ENCODE measurements around the gene TNP2.
"Not testable (repeated sequence)": the region's sequence is repeated elsewhere in the genome, so short reads cannot be mapped to it uniquely, and the experiment has no call there.

The TNP2 gene

DNA sequence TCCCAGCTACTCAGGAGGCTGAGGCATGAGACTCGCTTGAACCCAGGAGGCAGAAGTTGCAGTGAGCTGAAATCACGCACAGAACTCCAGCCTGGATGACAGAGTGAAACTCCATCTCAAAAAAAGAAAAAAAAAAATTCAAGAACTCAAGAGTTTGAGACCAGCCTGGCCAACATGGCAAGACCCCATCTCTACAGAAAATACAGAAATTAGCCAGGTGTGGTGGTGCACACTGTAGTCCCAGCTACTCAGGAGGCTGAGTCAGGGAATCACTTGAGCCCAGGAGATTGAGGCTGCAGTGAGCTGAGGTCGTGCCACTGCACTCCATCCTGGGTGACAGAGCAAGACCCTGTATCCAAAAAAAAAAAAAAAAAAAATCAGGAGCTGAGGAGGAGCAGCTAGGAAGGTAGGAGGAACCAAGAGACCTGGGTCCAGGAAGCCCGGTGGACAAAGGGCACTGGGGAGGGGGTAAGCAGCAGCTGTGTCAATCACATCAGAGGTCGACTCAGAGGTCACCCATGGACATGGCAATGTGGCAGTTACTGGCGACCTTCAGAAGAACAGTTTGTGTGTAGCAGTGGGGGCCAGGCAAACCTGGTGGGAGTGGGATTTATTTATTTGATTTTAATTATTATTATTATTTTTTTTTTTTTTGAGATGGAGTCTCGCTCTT, 23.1 kb upstream of the TNP2 start:
- H3K27me3 Mint-ChIP-seq: no peaks in the 10 kb centered on the region
- no peak overlapping the region for H3K27ac Mint-ChIP-seq

DNA sequence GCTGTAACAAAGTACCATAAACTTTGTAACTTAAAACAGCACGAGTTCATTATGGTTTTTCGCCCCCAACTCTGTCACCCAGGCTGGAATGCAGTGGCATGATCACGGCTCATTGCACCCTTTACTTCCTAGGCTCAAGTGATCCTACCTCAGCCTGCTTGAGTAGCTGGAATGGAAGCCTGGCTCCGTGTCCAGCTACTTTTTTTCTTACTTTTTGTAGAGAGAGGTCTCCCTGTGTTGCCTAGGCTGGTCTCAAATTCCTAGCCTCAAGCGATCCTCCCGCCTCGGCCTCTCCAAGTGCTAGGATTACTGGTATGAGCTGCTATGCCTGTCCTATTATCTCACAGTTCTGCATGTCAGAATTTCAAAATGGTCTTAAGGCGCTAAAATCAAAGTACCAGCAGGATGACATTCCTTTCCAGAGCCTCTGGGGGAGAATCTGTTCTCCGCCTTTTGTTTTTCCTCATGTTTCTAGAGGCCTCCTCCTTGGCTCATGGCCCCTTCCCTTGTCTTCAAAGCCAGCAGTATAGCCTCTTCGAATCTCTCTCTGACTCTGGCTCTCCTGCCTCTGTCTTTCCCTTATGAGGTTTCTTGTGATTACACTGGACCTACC, 22.1 kb upstream of the TNP2 start:
- Mint-ChIP-seq H3K36me3 (peaks cover 2% of the 10 kb centered on the region), H3K9me3 (ENCODE audit: low read depth) (no peaks in the 10 kb centered on the region), H3K4me1 (ENCODE audit: low read depth) (peaks cover 21% of the 10 kb centered on the region), H3K27ac (no peak overlapping the region), H3K27me3 (no peaks in the 10 kb centered on the region), H3K4me3 (no peak overlapping the region)

More for the DNA sequence above, 23.1 kb upstream of the TNP2 start:
- H3K36me3 Mint-ChIP-seq: peaks cover 2% of the 10 kb centered on the region
- peaks cover 26% of the 10 kb centered on the region for H3K4me1 Mint-ChIP-seq (ENCODE audit: low read depth)
- no peak overlapping the region for H3K4me3 Mint-ChIP-seq
- H3K9me3 Mint-ChIP-seq (ENCODE audit: low read depth): no peaks in the 10 kb centered on the region

GRCh38 chr16:11290102-11290893, 21.2 kb upstream of the TNP2 start:
- H3K9me3 Mint-ChIP-seq (ENCODE audit: low read depth): no peaks in the 10 kb centered on the region
- H3K36me3 Mint-ChIP-seq: peaks cover 2% of the 10 kb centered on the region
- no peak overlapping the region for H3K4me3 Mint-ChIP-seq
- H3K27ac Mint-ChIP-seq: no peak overlapping the region
- peaks cover 27% of the 10 kb centered on the region for H3K4me1 Mint-ChIP-seq (ENCODE audit: low read depth)
- no peaks in the 10 kb centered on the region for H3K27me3 Mint-ChIP-seq

GRCh38 chr16:11289696-11290095, 20.6 kb upstream of the TNP2 start:
- not testable (repeated sequence) for H3K27me3 Mint-ChIP-seq; H3K36me3 Mint-ChIP-seq; H3K27ac Mint-ChIP-seq; H3K4me3 Mint-ChIP-seq; H3K9me3 Mint-ChIP-seq (ENCODE audit: low read depth)
- H3K4me1 Mint-ChIP-seq (ENCODE audit: low read depth): peaks cover 23% of the 10 kb centered on the region

- Mint-ChIP-seq H3K27ac (no peak overlapping the region), H3K27me3 (no peaks in the 10 kb centered on the region), H3K36me3 (peaks cover 2% of the 10 kb centered on the region), H3K4me3 (no peak overlapping the region), H3K9me3 (ENCODE audit: low read depth) (no peaks in the 10 kb centered on the region), H3K4me1 (ENCODE audit: low read depth) (peaks cover 22% of the 10 kb centered on the region)
Observed at GRCh38 chr16:11289202-11289601, 20.1 kb upstream of the TNP2 start.

DNA sequence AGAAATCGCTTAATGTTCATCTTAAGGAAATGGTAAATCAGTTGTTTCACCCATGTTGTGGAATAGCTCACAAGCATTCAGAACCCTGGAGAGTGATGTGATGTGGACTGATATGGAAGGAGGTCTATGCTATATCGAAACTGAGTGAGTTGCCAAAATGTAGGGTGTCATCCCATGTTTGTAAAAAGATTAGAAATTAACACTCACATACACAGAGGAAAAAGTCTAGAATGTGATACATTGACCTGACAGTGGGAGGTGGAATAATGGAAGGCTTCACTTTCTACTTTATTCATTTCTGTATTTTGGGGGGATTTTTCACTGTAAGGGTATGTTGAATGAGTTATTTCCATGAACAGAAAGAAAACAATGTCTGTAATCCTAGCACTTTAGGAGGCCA, 16.7 kb upstream of the TNP2 start:
- Mint-ChIP-seq H3K36me3 (peaks cover 2% of the 10 kb centered on the region), H3K27me3 (no peaks in the 10 kb centered on the region), H3K4me1 (ENCODE audit: low read depth) (peaks cover 15% of the 10 kb centered on the region), H3K4me3 (no peak overlapping the region), H3K27ac (no peak overlapping the region), H3K9me3 (ENCODE audit: low read depth) (no peaks in the 10 kb centered on the region)

DNA sequence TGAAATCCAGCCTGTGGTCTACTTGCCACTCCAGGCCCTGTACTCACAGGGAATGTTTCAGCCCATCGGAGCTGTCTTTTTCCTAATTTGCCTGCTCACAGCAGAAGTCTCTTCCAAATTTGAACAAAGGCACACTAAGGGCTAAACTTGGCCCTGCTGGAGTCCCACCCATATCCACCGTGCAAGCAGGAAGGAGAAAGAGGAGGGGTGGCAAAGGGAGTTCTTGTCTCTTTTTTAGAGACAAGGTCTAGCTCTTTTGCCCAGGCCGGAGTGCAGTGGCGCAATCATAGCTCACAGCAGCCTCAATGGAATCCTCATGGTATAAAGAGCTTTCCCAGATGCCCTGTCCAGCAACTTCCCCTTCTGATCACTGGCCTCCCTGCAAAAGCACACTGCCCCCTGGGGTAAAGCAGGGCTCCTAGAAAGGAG, 14.7 kb upstream of the TNP2 start:
- H3K4me3 Mint-ChIP-seq: no peak overlapping the region
- H3K4me1 Mint-ChIP-seq (ENCODE audit: low read depth): peaks cover 15% of the 10 kb centered on the region
- H3K27ac Mint-ChIP-seq: no peak overlapping the region
- H3K27me3 Mint-ChIP-seq: no peaks in the 10 kb centered on the region
- no peaks in the 10 kb centered on the region for H3K9me3 Mint-ChIP-seq (ENCODE audit: low read depth)
- no peaks in the 10 kb centered on the region for H3K36me3 Mint-ChIP-seq

- no peak within 1 kb of the TSS for H3K4me3 Mint-ChIP-seq
- H3K4me1 Mint-ChIP-seq (ENCODE audit: low read depth): peaks cover 3% of the 10 kb centered on the region
- no peaks in the 10 kb centered on the region for H3K27me3 Mint-ChIP-seq
- H3K9me3 Mint-ChIP-seq (ENCODE audit: low read depth): no peaks in the 10 kb centered on the region
- no peak within 1 kb of the TSS for H3K27ac Mint-ChIP-seq
- H3K36me3 Mint-ChIP-seq: no peaks in the 10 kb centered on the region
Observed at GRCh38 chr16:11280616-11281522, 11.7 kb upstream of the TNP2 start, which contains the start of gene PRM1. PRM1 (minus strand) TSS chr16:11281330; CDS start chr16:11281238, 92 bp downstream.

- Mint-ChIP-seq H3K4me3 (no peak overlapping the region), H3K9me3 (ENCODE audit: low read depth) (no peaks in the 10 kb centered on the region), H3K27ac (no peak overlapping the region), H3K4me1 (ENCODE audit: low read depth) (no peaks in the 10 kb centered on the region), H3K27me3 (no peaks in the 10 kb centered on the region), H3K36me3 (no peaks in the 10 kb centered on the region)
Observed at GRCh38 chr16:11278681-11279628, 9.8 kb upstream of the TNP2 start.

DNA sequence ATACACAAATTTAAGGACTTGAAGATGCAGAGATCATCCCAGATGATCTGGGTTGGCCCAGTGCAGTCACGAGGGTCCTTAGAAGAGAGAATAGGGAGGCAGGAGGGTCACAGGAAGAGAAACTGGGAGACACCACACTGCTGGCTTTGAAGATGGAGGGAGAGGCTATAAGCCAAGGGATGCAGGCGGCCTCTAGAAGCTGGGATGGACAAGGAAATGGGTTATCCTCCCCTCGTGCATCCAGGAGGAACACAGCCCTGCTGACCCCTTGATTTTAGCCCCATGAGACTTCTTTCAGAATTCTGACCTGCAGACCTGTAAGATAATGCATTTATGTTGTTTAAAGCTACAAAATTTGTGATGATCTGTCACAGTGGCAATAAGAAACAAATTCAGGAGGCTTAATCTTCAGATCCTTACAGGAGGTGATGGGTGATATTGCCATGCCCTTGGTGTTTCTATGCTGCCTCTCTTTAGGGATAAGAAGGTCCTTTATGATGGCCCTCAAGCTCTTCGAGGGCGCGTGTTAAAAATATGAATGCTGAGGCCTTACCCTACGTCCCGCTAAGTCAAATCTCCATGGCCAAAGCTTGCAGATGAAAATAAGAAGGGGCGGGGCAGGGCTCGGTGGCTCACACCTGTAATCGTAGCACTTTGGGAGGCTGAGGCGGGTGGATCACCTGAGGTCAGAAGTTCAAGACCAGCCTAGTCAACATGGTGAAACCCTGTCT, 8.6 kb upstream of the TNP2 start:
- Mint-ChIP-seq H3K4me3 (no peak overlapping the region), H3K4me1 (ENCODE audit: low read depth) (no peaks in the 10 kb centered on the region), H3K9me3 (ENCODE audit: low read depth) (no peaks in the 10 kb centered on the region), H3K36me3 (no peaks in the 10 kb centered on the region), H3K27me3 (no peaks in the 10 kb centered on the region), H3K27ac (no peak overlapping the region)

- H3K9me3 Mint-ChIP-seq (ENCODE audit: low read depth): no peaks in the 10 kb centered on the region
- H3K27me3 Mint-ChIP-seq: no peaks in the 10 kb centered on the region
- H3K36me3 Mint-ChIP-seq: no peaks in the 10 kb centered on the region
- H3K4me1 Mint-ChIP-seq (ENCODE audit: low read depth): no peaks in the 10 kb centered on the region
- H3K4me3 Mint-ChIP-seq: no peak overlapping the region
- H3K27ac Mint-ChIP-seq: no peak overlapping the region
Observed at GRCh38 chr16:11276896-11277593, 7.9 kb upstream of the TNP2 start.

- H3K27me3 Mint-ChIP-seq: no peaks in the 10 kb centered on the region
- H3K4me1 Mint-ChIP-seq (ENCODE audit: low read depth): no peaks in the 10 kb centered on the region
- H3K27ac Mint-ChIP-seq: no peak within 1 kb of the TSS
- no peaks in the 10 kb centered on the region for H3K9me3 Mint-ChIP-seq (ENCODE audit: low read depth)
- no peaks in the 10 kb centered on the region for H3K36me3 Mint-ChIP-seq
- no peak within 1 kb of the TSS for H3K4me3 Mint-ChIP-seq
Observed at GRCh38 chr16:11276143-11276895, 7.2 kb upstream of the TNP2 start, which contains the start of gene PRM2. PRM2 (minus strand) TSS chr16:11276480; CDS start chr16:11276370, 110 bp downstream.

All from activated naive CD8-positive, alpha-beta T cell (primary cell).